HCT116 (cell line): Measurements from ENCODE around the gene MBOAT7. TPM values are rescaled to one million over a fixed set of nuclear protein-coding genes. Genes with fewer than 3 reads are reported as not detected.

Experiments used
- ATAC-seq: fragments of 200-7000 bp; cut with Tn5 transposase; 2 replicates; pipeline ENCODE4 v1.9.1; 2020; ENCODE audit warnings: mild to moderate bottlenecking, moderate library complexity
- BruUV-seq: library from RNA; stranded (reverse); fragments of 400-500 nt; replicated peaks from 2 replicates; lab custom pipeline; 2021; lab: Mats Ljungman, UMichigan
- CTCF ChIA-PET: fragments of 300-600 bp; sonication (Branson Sonifier 250); formaldehyde crosslinking; loops from one replicate; lab custom pipeline; 2021; ENCODE audit warnings: antibody characterized with exemption; lab: Charles Lee
- POLR2A ChIA-PET: fragments of 300-600, 350-600 bp; sonication (Branson Sonifier 250); formaldehyde crosslinking; loops from one replicate; lab custom pipeline; 2021; ENCODE audit warnings: antibody characterized with exemption; lab: Charles Lee
- RAD21 ChIA-PET, 2 experiments: fragments of 300-600 bp; sonication (Branson Sonifier 250); formaldehyde crosslinking; loops; one replicate each; lab custom pipeline; 2023; ENCODE audit warnings: low total read pairs in 2 of 2; ENCODE audit not compliant: uncharacterized antibody in 2 of 2, unreplicated experiment in 2 of 2, low non-redundant PET in 1 of 2; lab: Charles Lee
- DNase-seq: peaks from one replicate; pipeline ENCODE4 v3.0.0-alpha.2; 2010; ENCODE audit warnings: low read depth, low spot score
- H2AFZ ChIP-seq: fragments of 200-600 bp; shearing (Covaris generic), sonication (generic); 2 replicates; pipeline ENCODE4 v1.6.1; 2017; ENCODE audit warnings: low read depth, mixed run types, mixed read lengths, antibody characterized with exemption, low read length; ENCODE audit not compliant: poor library complexity, severe bottlenecking
- H3K27ac ChIP-seq: 2 replicates; pipeline ENCODE4 v1.5.1; 2012; ENCODE audit warnings: low read depth, low read length
- H3K27me3 ChIP-seq: fragments of 200-600 bp; sonication (generic); 2 replicates; pipeline ENCODE4 v1.6.1; 2016; ENCODE audit warnings: mixed run types, low read length, mixed read lengths; ENCODE audit not compliant: insufficient read depth
- H3K36me3 ChIP-seq, 2 experiments: fragments of 200-500 bp in 1 of 2; fragments of 200-600 bp in 1 of 2; sonication (Bioruptor generic) in 1 of 2; sonication (generic) in 1 of 2; 2 replicates each; pipeline versions ENCODE4 v1.5.1 to v1.6.1; 2014 to 2016; ENCODE audit warnings: low read length in 2 of 2, inconsistent platforms in 1 of 2, mixed read lengths in 1 of 2, mixed run types in 1 of 2; ENCODE audit not compliant: insufficient read depth in 2 of 2, control insufficient read depth in 1 of 2
- H3K4me1 ChIP-seq, 2 experiments: fragments of 200-600 bp in 1 of 2; sonication (generic) in 1 of 2; 2 replicates each; pipeline versions ENCODE4 v1.5.1 to v1.6.1; 2012 to 2017; ENCODE audit warnings: low read length in 2 of 2, inconsistent platforms in 1 of 2, mild to moderate bottlenecking in 1 of 2, mixed read lengths in 1 of 2, mixed run types in 1 of 2, moderate library complexity in 1 of 2; ENCODE audit not compliant: insufficient read depth in 2 of 2, control insufficient read depth in 1 of 2
- H3K4me2 ChIP-seq: fragments of 200-600 bp; sonication (generic); 2 replicates; pipeline ENCODE4 v1.6.1; 2017; ENCODE audit warnings: mixed run types, low read length, mixed read lengths
- H3K4me3 ChIP-seq, 2 experiments: fragments of 200-600 bp in 1 of 2; sonication (generic) in 1 of 2; replicated peaks in 1 of 2; 2 replicates each; pipeline ENCODE4 v1.5.1; 2011 to 2016; ENCODE audit warnings: low read length in 2 of 2, control low read depth in 1 of 2, low read depth in 1 of 2, mild to moderate bottlenecking in 1 of 2, mixed read lengths in 1 of 2, mixed run types in 1 of 2
- H3K79me2 ChIP-seq: fragments of 200-600 bp; sonication (generic); 2 replicates; pipeline ENCODE4 v1.6.1; 2017; ENCODE audit warnings: mild to moderate bottlenecking, mixed run types, low read length, moderate library complexity, mixed read lengths; ENCODE audit not compliant: insufficient read depth
- H3K9ac ChIP-seq: fragments of 200-600 bp; sonication (generic); 2 replicates; pipeline ENCODE4 v1.6.1; 2016; ENCODE audit warnings: low read length, mixed read lengths
- H3K9me2 ChIP-seq: fragments of 200-600 bp; sonication (generic), shearing (Covaris generic); 2 replicates; pipeline ENCODE4 v1.6.1; 2017; ENCODE audit warnings: mixed run types, mild to moderate bottlenecking, moderate library complexity; ENCODE audit not compliant: insufficient read depth
- H3K9me3 ChIP-seq, 2 experiments: fragments of 200-500 bp in 1 of 2; fragments of 200-600 bp in 1 of 2; sonication (Bioruptor generic) in 1 of 2; sonication (generic) in 1 of 2; 2 replicates each; pipeline ENCODE4 v1.6.1; 2014 to 2017; ENCODE audit warnings: low read length in 2 of 2, mixed read lengths in 2 of 2, inconsistent platforms in 1 of 2, low read depth in 1 of 2, mild to moderate bottlenecking in 1 of 2, mixed run types in 1 of 2, moderate library complexity in 1 of 2; ENCODE audit not compliant: control insufficient read depth in 1 of 2, insufficient read depth in 1 of 2
- H4K20me1 ChIP-seq: fragments of 200-600 bp; sonication (generic), shearing (Covaris generic); 2 replicates; pipeline ENCODE4 v1.6.1; 2017; ENCODE audit warnings: mixed run types, mild to moderate bottlenecking, moderate library complexity; ENCODE audit not compliant: insufficient read depth
- CBX3 ChIP-seq: IDR thresholded peaks from 2 replicates; pipeline ENCODE4 v1.6.1; 2012; ENCODE audit warnings: low read depth
- CEBPB ChIP-seq: IDR thresholded peaks from 2 replicates; pipeline ENCODE4 v1.6.1; 2012; ENCODE audit warnings: low read depth
- EGR1 ChIP-seq: IDR thresholded peaks from 2 replicates; pipeline ENCODE4 v1.6.1; 2012; ENCODE audit warnings: low read depth
- ELF1 ChIP-seq: IDR thresholded peaks from 2 replicates; pipeline ENCODE4 v1.6.1; 2012; ENCODE audit warnings: low read depth, borderline replicate concordance
- EZH2phosphoT487 ChIP-seq: fragments of 200-600 bp; IDR thresholded peaks from 2 replicates; pipeline ENCODE4 v1.6.1; 2018; ENCODE audit warnings: antibody characterized with exemption, borderline replicate concordance
- JUND ChIP-seq: IDR thresholded peaks from 2 replicates; pipeline ENCODE4 v1.6.1; 2012
- MAX ChIP-seq: IDR thresholded peaks from 2 replicates; pipeline ENCODE4 v1.6.1; 2012
- POLR2AphosphoS5 ChIP-seq: IDR thresholded peaks from 2 replicates; pipeline ENCODE4 v1.6.1; 2011; ENCODE audit warnings: mild to moderate bottlenecking, low read depth, low read length, moderate library complexity
- SIN3A ChIP-seq: IDR thresholded peaks from 2 replicates; pipeline ENCODE4 v1.6.1; 2012; ENCODE audit warnings: low read depth
- SP1 ChIP-seq: IDR thresholded peaks from 2 replicates; pipeline ENCODE4 v1.6.1; 2012; ENCODE audit warnings: low read depth
- TCF7L2 ChIP-seq: IDR thresholded peaks from 2 replicates; pipeline ENCODE4 v1.7.0; 2011; ENCODE audit warnings: borderline replicate concordance, inconsistent platforms; ENCODE audit not compliant: insufficient read depth, insufficient read length; ENCODE audit errors: extremely low read depth
- ZBTB33 ChIP-seq: IDR thresholded peaks from 2 replicates; pipeline ENCODE4 v1.6.1; 2011; ENCODE audit warnings: mild to moderate bottlenecking, low read length, moderate library complexity; ENCODE audit not compliant: insufficient replicate concordance; ENCODE audit errors: extremely low read depth
- ZFX ChIP-seq: fragments of 450-650 bp; IDR thresholded peaks from 2 replicates; pipeline ENCODE4 v1.6.1; 2017
- ZNF274 ChIP-seq: fragments of 200-500 bp; sonication (Bioruptor generic); IDR thresholded peaks from 2 replicates; pipeline ENCODE4 v1.6.1; 2014; ENCODE audit warnings: mild to moderate bottlenecking, low read depth, low read length, inconsistent platforms
- intact Hi-C: fragments of 100-400 bp; cut with micrococcal nuclease; formaldehyde crosslinking; loops from 2 replicates; pipeline ENCODE4 v1.10.0; 2022
- total RNA-seq: library from RNA; stranded (reverse); gene quantifications from one replicate; pipeline ENCODE4 v1.2.1, GENCODE V29; 2021; ENCODE audit not compliant: unreplicated experiment

The MBOAT7 gene
- total RNA-seq, 1 experiment from 2014 or later: 113 TPM

- H3K9me2 ChIP-seq: no peaks in the 10 kb centered on the region
- no peak overlapping the region for H2AFZ ChIP-seq
- intact Hi-C loops: no loop called here
- no peaks in the 10 kb centered on the region for H3K9me3 ChIP-seq
- peaks cover 36% of the 10 kb centered on the region for H3K79me2 ChIP-seq
- no peak for TF ChIP-seq ELF1
- no peak for TF ChIP-seq ZBTB33
- TF ChIP-seq SP1: no peak
- TF ChIP-seq CBX3: no peak
- TF ChIP-seq TCF7L2: no peak
- no peak for TF ChIP-seq POLR2AphosphoS5
- no peak for TF ChIP-seq JUND
- TF ChIP-seq EGR1: no peak
- TF ChIP-seq SIN3A: no peak
- no peak for TF ChIP-seq EZH2phosphoT487
- no peak for TF ChIP-seq MAX
- no peak for TF ChIP-seq CEBPB
- no peak for TF ChIP-seq ZNF274
- TF ChIP-seq ZFX: no peak
- H3K27me3 ChIP-seq: no peaks in the 10 kb centered on the region
- no peaks in the 10 kb centered on the region for H4K20me1 ChIP-seq
- POLR2A ChIA-PET: interaction anchor here (2.7 to 7.0 kb wide), 2 partner anchors 8 to 17 kb away, joined by 9 to 126 read pairs; partner anchors contain the start of gene RPS9
- H3K4me2 ChIP-seq: no peak overlapping the region
- H3K9ac ChIP-seq: no peak overlapping the region
- CTCF ChIA-PET: no interaction called here
- peaks cover 11 to 18% of the 10 kb centered on the region in 2 experiments for H3K4me1 ChIP-seq
- peaks cover 10 to 16% of the 10 kb centered on the region in 2 experiments for H3K36me3 ChIP-seq
- no TSS peak for BruUV-seq
- ATAC-seq: no peak
- H3K4me3 ChIP-seq: no peak overlapping the region
- RAD21 ChIA-PET: no interaction called here
- peak overlapping the region; percentile 100; the same call in 1 of the 2 replicates for H3K27ac ChIP-seq
- DNase-seq: no peak
Measured at GRCh38 chr19:54193011-54193410, 3.6 kb upstream of the MBOAT7 start.
